ENCODE results near the gene ITPR1.
A peak's percentile ranks its signal among the peaks of the same experiment; 100 is the strongest.

ITPR1 gene

DNA sequence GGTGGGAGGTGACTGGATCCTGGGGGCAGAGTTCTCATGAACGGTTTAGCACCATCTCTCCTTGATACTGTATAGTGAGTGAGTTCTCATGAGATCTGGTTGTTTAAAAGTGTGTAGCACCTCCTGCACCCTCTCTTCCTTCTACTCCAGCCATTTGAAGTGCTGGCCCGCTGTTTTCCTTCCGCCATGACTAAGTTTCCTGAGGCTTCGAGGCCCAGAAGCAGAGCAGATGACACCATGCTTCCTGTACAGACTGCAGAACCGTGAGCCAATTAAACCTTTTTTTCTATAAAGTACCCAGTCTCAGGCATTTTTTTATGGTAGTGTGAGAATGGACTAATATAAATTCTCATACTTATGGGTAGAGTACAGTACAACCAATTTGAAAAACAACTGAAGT lies 362.5 kb downstream of the ITPR1 start:
- DNase-seq (ENCODE audit: low spot score), result no peak

DNA sequence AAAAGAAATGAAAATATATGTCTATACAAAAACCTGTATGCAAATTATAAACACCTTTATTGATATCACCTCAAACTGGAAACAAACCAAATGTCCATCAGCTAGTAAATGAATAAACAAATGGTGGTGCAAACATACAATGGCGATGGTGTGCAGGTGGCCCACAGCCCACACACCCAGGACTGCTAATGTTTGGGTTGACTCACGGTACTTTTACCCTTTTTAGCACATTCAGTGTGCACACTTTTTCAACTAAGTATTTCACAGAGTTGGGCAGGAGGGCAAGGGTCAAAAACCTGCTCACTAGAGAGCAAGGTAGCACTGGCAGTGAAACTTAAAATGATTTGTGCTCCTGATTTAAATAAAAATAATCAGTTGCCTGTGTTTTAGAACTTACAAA lies 363.0 kb downstream of the ITPR1 start:
- no peak for DNase-seq (ENCODE audit: low spot score)

DNA sequence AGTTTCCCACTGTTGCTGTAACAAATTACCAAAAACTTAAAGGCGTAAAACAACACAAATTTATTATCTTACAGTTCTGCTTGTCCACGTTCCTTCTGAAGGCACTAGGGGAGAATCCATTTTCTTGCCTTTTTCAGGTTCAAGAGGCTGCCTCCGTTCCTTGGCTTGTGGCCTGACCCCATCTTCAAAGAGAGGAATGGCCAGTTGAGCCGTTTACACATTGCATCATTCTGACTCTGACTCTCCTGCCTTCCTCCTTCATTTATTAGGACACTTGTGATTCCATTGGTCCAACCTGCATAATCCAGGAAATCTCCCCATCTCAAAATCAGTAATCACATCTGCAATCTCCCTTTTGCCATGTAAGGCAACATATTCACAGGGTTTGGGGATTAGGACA lies 363.4 kb downstream of the ITPR1 start:
- DNase-seq (ENCODE audit: low spot score), result no peak

GRCh38 chr3:4856986-4857385 lies 363.8 kb downstream of the ITPR1 start:
- DNase-seq (ENCODE audit: low spot score), result no peak

DNA sequence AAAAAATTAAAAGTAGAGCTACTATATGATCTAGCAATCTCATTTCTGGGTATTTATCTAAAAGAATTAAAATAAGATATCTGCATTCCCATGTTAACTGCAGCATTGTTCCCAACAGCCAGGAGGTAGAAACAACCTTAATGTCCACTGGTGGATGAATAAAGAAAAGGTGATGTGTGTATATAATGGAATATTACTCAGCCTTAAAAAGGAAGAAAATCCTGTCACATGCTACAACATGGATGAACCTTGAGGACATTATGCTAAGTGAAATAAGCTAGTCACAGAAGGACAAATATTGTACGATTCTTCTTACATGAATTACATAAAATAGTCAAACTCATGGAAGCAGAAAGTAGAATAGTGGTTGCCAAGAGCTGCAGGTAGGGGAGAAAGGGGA lies 366.6 kb downstream of the ITPR1 start:
- no peak for DNase-seq (ENCODE audit: low spot score)

GRCh38 chr3:4862973-4863372 lies 369.8 kb downstream of the ITPR1 start:
- no peak for DNase-seq (ENCODE audit: low spot score)

DNA sequence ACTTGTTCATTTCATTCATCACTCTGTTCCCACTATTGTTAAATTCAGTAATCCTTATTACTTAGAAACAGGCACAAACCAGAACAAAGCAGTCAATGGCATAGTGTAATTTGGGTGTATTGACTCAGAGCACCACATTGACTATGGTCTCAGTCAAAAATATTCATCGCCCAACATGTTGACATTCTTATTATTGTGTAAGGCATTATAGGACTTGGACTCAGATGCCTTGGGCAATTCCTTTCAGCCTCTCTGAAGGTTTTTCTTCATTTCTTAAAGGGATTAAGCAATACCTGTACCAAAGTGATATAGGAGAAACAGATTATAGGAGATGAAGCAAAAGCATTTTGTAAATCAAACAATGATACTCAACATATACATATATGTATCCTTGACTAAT lies 371.4 kb downstream of the ITPR1 start:
- no peak for DNase-seq (ENCODE audit: low spot score)

- no peak for DNase-seq (ENCODE audit: low spot score)
Observed at GRCh38 chr3:4865714-4866113, 372.6 kb downstream of the ITPR1 start.

GRCh38 chr3:4866866-4867265 lies 373.7 kb downstream of the ITPR1 start:
- DNase-seq (ENCODE audit: low spot score), result peak; percentile 6

DNA sequence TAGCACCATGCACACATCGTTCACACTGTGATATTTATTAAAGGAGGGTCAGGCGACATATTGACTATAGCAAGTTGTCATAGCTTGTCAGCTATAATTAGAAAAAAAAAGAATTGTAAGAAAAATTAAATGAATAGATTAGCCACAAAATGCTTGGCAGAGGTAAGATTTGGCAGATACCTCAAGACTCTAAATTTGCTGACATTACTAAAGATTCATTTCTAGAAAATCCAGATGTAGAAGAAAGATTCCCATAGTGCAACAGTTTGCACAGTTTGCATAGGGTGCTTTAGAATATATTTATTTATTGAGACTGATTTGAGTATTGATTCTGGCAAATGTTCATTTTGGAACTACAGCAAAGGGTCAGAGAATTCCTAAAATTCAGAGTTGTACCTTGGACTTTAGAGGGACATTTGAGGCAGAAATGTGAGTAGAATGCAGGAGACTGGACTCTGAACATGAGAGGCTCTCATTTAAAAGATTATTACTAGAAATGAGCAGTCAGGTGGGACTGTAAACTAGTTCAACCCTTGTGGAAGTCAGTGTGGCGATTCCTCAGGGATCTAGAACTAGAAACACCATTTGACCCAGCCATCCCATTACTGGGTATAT lies 384.1 kb downstream of the ITPR1 start:
- DNase-seq (ENCODE audit: low spot score), result no peak

DNA sequence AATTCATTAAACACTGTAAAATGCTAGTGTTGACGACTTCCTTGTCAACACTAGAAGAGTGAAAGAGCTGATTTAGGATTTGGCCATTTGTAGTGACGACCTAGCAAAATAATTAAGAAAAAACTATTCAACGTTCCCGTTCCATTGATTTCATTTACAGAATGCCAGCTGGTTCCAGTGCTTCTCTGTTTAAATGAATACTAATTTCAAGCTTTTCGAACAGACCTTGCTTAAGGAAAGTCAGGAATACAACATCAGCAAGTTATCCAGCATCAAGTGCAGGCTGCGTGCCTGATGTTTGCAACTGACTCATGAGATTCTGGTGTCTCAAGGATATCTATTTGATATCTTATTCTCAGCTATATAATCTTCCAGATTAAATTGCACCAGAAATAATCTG lies 387.7 kb downstream of the ITPR1 start:
- DNase-seq (ENCODE audit: low spot score), result no peak

GRCh38 chr3:4882548-4882947 lies 389.4 kb downstream of the ITPR1 start:
- DNase-seq (ENCODE audit: low spot score), result no peak

GRCh38 chr3:4883011-4883410 lies 389.9 kb downstream of the ITPR1 start:
- DNase-seq (ENCODE audit: low spot score), result no peak

DNA sequence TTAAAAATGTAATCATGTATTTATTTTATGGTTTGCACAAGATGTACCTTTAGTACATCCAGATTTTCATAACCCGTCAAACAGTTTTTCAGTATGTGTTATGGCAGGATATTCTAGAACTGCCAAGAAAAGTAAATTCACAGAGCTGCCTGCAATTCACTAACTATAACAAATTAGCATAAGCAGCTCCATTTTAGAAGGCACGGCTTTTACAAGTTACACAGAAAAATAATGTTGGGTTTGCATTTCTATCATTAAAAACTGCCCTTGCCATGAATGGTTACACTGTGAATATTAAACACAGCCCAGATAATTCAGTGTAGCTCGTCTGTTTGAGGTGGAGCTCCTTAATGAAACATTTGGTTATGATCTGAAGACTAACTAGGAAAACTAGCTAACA lies 391.7 kb downstream of the ITPR1 start:
- DNase-seq (ENCODE audit: low spot score), result no peak

- DNase-seq (ENCODE audit: low spot score), result no peak
Observed at GRCh38 chr3:4885316-4885715, 392.2 kb downstream of the ITPR1 start.

DNA sequence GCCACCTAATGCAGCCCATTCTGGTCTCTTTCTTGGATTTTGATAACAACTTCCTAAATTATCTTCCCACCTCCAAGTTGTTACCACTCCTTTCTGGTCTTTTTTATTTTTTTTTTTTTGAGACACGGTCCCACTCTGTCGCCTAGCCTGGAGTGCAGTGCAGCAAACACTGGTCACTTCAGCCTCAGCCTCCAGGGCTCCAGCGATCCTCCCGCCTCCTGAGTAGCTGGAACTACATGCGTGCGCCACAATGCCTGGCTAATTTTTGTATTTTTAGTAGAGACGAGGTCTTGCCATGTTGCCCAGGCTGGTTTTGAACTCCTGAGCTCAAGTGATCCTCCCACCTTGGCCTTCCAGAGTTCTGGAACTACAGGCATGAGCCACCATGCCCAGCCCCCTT lies 393.3 kb downstream of the ITPR1 start:
- no peak for DNase-seq (ENCODE audit: low spot score)

GRCh38 chr3:4887177-4887576 lies 394.0 kb downstream of the ITPR1 start:
- no peak for DNase-seq (ENCODE audit: low spot score)

DNA sequence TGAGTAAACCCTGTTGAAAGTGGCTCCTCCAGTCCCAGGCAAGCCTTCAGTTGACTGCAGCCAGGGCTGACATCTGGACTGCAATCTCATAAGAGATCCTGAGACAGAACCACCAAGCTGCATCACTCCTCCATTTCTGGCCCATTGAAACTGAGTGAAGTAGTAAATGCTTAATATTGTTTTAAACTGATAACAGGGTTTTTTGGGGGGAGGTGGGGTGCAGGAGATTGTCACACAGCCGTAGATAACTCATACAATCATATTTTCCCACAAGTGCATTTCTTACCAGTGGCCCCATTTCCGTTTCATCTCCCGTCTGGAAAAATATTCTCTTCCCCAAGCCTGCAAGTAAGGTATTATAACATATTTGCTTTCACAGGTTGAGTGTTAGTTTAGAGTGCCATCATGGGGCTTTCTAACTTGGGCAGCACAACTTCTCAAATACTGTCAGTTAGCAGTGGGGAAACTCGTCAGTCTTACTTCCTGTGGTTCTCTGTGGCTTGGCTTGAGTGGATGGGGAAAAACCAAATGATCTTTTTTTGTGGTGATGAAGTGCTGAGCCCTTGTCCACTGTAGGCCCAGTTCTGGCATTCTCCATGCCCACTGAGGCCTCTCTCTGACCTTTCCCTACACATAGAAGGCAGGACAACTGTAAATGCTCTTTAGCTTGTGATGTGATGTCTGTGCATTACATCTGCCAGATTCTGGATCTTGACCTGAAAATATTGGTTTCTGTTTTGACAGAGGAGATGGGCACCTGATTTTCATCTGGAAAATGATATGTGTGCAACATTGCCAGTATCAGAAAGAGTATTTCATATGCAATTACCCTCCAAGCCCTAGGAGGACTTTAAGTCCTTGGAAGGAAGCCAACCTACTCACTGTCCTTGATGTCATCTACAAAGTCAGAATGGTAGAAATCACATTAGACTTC lies 396.0 kb downstream of the ITPR1 start:
- no peak for DNase-seq (ENCODE audit: low spot score)

GRCh38 chr3:4889896-4890295 lies 396.7 kb downstream of the ITPR1 start:
- DNase-seq (ENCODE audit: low spot score), result peak; percentile 14

- no peak for DNase-seq (ENCODE audit: low spot score)
Observed at GRCh38 chr3:4894891-4895530, 401.9 kb downstream of the ITPR1 start.

DNA sequence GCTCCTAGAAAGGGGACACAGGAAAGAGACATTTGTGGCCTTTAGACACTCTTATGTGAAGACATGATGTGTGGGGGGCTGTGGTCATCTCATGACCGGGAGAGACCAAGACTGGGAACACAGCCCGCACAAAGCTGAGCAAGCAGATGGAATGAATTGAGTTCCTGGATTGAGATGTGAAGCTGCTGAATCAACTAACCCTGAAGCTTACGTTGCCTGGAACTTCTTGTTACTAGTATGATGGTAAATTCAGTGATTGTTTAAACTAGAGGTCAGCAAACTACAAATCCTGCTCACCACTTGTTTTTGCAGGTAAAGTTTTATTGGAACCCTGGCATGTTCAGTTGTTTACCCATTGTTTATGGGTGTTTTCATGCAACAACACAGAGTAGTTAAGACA lies 402.7 kb downstream of the ITPR1 start:
- DNase-seq (ENCODE audit: low spot score), result no peak

All from AG08396 (cell line).